GM21825 (cell line): ENCODE results near the gene UGT1A8.
"Not testable (repeated sequence)": the region's sequence is repeated elsewhere in the genome, so short reads cannot be mapped to it uniquely, and the experiment has no call there.

ENCODE experiments used
- ATAC-seq: cut with Tn5 transposase; IDR thresholded peaks from one replicate; pipeline ENCODE4 v1.9.1; 2021; ENCODE audit warnings: mild to moderate bottlenecking, moderate library complexity; ENCODE audit not compliant: unreplicated experiment

The UGT1A8 gene

DNA sequence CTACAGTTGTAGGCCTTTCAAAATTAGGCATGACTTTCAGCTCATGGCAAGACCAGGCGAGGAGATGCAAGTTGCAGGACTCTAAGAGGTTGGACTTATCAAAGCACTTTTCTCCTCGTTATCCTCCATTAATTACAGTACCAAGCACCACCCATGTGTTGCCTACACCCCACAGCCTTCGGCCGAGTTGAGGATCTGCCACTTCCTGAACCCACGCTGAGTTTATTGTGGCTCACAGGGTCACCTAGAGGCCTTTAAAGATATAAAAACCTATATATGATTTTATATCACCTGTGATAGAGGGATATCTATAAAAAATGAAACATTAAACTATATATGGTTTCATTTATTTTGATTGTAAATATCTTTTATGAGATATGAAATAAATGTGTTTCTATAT, 21.4 kb downstream of the UGT1A8 start:
- no peak for ATAC-seq

DNA sequence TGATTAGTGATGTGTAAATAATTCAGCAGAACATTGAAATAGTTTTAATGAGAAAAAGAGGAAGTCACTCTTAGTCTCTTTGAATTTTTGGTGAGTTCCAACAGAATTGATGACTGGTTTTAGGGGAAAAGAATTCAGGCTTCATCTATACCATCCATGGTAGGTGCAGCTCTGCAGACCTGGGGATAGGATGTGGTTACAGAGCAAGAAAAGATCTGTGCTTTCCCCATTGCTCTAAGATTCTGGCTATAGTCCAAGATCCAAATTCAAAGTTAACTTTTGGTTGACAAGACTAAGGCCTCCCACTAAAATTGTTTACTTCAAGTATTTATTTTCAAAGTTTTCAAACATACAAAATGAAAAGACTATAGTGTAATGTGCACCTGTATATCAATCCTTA, 22.4 kb downstream of the UGT1A8 start:
- no peak for ATAC-seq

DNA sequence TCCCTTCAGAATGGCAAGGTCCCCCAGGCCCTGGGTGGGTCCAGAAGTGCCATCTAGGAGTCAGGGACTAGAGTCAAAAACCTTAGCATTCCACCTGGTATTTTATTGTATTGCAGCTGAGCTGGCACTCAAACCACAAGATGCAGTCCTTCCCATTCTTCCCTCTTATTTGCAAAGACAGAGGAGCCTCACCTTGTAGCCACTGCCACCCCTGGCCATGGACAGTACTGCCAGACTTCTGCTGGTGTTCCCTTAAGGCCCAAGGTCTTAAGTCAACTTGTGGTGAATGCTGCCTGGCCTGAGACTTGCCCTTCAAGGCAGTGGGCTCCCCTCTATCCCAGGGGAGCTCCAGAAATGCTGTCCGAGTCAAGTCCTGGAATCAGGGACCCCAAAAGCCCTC, 25.7 kb downstream of the UGT1A8 start:
- ATAC-seq = no peak

DNA sequence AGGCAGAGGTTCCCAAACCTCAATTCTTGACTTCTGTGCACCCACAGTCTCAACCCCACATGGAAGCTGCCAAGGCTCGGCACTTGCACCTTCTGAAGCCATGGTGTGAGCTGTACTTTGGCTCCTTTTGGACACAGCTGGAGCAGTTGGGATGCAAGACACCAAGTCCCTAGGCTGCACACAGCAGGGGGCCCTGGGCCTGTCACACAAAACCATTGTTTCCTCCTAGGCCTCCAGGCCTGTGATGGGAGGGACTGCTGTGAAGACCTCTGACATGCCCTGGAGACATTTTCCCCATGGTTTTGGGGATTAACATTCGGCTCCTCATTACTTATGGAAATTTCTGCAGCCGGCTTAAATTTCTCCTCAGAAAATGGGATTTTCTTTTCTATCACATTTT, 28.6 kb downstream of the UGT1A8 start:
- ATAC-seq = not testable (repeated sequence)

DNA sequence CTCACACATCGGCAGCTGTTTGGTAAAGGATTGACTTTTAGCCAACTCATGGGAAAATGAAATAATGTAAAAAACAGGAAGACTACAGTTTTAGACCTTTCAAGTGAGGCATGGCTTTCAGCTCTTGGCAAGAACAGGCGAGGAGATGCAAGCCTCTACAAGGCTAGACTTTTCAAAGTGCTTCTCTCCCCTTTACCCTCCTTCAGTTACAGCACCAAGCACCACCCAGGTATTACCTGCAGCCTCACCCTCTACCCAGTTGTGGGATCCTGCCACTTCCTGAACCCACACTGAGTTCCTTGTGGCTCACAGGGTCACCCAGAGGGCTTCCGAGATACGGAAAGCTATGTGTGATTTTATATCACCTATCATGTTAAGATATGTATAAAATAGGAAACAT, 33.5 kb downstream of the UGT1A8 start:
- no peak for ATAC-seq

DNA sequence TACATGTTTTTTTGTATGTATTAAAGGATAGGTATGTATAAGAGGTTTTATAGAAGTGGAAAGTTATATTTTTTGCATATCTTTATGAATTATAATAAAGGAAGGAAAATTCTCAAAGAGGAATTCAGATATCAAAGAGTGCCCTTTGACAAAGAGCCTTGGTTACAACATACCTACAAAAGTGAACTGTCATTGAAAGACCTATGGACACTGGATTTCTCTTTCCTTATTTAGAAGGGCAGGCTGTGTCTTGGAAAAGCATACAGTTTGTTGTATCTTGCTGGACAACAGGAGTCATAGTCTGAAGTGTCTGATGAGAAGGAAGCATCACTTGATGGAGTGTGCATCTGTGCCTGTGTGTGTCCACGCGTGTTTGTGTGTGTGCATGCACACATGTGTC, 34.0 kb downstream of the UGT1A8 start:
- no peak for ATAC-seq

DNA sequence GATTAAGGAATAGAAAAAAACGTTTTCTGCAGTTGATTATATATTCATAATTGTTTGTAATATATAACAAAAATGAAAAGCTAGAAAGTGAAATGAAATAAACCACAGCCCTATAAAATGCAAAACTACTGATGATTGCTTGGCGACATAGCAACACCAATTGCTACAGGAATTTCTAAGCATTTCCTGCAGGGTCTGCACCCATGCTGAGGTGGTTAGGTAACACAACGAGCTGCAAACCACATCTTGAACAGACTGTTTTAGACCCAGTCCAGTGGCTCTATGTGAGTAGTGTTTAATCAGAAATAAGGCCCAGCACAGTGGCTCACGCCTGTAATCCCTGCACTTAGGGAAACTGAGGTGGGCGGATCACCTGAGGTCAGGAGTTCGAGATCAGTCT, 37.1 kb downstream of the UGT1A8 start:
- ATAC-seq = no peak

DNA sequence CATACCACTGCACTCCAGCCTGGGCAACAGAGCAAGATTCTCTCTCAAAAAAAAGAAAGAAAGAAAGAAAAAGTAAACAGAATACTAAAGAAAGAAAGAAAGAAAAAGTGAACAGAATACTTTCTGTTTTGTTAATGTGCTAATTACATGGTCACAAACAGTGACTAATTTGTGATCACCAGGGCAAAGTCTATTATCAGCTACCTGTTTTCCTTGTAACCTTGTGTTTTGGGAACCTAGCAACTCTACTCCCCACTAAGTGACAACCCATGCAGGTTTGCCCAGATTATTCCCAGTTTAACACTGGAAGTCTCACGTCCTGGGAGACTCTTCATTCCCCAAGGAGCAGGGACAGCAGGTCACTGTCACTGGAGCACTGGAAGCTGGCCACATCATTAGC, 37.6 kb downstream of the UGT1A8 start:
- ATAC-seq = no peak

DNA sequence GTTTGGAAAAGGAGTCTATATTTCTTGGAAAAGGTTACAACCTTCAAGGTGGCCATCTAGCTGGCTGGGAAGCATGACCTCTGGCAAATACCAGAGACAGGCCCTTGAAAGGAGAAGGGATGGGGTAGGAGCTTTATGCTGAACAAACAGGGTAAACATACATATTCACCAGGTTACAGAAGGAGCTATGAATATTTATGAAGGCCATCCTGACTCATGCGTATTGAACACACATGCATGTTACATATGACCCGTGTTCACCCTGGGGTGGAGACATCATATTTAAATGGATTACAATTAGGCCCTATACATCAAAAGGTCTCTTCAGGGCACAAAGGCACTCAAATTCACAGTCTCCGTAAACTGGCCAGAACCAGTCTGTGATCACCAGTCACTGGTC, 38.5 kb downstream of the UGT1A8 start:
- not testable (repeated sequence) for ATAC-seq

DNA sequence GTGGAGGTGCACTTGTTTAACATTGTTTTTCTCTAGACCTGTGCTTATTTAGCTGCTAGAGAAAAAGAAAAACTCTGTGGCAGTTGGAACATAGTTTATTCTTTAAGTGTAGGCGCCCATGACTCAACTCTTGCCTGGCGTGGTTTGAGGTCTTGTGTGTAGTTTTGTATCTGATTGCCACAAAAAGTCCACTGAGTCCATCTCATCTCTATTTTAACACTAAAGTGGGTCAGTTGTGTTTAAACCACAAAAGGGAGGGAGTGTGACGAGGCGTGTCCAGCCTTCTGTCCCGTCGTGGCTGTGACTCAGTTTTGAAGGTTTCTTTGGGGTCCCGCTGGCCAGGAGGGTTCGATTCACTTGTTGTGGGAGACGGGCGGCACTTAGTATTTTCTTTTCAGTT, 39.0 kb downstream of the UGT1A8 start:
- ATAC-seq = no peak

DNA sequence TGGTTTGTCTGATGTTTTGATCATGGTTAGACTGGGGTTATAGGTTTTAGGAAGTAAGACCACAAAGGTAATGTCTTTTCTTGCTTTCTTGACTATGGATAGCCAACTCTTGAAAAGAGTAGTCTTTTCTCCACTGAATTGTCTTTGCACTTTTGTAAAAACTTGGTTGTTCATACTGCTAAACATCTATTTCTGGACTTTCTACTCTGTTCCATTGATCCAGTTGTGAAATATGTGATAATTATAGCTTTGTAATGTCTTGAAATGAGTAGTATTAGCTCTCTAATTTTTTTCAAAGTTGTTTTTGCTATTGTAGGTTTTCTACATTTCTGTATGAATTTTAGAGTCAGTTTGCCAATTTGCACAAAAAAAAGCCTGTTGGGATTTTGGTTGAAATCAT, 41.2 kb downstream of the UGT1A8 start:
- no peak for ATAC-seq

DNA sequence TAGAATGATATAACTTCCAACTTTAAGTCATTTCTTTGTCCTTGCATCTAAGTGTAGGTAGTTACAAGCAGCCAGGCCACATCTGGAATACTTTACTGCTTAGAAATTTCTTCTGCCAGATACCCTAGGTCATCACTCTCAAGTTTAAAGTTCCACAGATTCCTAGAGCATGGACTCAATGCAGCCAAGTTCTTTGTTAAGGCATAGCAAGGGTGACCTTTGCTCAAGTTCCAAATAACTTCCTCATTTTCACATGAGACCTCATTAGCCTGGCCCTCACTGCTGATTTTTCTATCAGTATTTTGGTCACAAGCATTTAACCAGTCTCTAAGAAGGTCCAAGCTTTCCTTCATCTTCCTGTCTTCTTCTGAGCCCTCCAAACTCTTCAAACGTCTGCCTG, 46.5 kb downstream of the UGT1A8 start:
- no peak for ATAC-seq

DNA sequence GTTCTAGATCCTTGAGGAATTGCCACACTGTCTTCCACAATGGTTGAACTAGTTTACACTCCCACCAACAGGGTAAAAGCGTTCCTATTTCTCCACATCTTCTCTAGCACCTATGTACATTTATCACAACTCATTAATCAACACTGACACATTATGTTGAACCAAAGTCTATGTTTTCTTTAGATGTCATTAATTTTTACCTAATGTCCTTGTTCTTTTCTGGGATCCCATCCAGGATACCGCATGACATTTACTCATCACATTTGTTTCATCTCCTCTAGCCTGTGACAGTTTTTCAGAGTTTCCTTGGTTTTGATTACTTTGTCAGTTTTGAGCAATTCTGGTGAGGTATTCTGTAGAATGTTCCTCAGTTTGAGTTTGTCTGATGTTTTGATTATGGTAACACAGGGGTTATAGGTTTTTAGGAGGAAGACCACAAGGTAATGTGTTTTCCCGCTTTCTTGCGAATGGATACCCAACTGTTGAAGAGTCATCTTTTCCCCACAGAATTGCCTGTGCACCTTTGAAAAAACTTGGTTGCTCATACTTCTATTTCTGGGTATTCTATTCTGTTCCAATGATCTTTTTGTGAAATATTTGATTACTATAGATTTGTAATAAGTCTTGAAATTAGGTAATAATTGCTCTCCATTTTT, 51.3 kb downstream of the UGT1A8 start:
- no peak for ATAC-seq

DNA sequence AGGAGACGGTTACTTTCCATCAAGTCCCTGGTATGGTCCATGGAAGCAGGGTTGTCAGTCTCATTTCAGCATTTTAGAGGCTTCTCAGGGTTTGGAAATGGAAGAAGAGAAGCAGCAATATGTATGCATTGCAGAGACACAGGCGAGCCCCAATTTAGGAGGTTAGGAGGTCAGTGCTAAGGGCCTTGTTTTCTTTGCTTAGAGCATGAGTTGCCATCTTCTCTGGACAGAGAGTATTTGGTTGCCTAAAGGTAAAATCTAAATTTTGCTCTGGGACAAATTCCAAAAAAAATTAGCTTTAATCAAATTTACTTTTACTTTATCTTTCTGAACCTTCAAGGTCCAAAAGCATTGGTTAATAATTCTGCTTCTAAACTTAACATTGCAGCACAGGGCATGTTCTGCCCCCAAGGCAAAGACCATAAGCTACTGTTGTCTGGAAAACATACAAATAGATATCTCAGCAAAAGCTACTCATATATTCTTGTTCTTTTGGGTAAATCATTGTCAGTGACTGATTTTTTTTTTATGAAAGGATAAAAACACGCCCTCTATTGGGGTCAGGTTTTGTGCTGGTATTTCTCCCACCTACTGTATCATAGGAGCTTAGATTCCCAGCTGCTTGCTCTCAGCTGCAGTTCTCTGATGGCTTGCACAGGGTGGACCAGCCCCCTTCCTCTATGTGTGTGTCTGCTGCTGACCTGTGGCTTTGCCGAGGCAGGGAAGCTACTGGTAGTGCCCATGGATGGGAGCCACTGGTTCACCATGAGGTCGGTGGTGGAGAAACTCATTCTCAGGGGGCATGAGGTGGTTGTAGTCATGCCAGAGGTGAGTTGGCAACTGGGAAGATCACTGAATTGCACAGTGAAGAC, 54.1 kb downstream of the UGT1A8 start, which contains the start of gene UGT1A9:
TSS of gene UGT1A9 (plus strand) at position 609 of the 872 bp plus-strand sequence. CDS start at position 646, 37 bp downstream.
- no peak for ATAC-seq

DNA sequence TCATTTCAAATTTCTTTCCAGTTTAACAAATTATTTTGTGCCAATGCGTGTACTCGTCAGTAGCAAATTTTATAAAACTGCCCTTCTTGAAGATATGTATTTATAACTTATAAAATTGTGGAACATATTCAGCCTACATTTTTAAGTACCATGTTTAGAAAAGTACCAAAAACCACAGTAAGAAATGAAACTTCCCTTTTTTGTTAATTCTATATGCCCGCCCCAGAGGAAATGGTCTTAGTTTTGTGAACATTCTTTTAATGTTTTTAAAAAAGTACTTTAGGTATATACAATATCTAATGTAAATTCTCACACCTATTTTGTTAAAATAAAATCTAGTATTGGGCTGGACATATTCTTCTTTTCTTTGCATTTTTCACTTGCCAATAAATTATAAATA, 55.5 kb downstream of the UGT1A8 start:
- ATAC-seq = no peak

DNA sequence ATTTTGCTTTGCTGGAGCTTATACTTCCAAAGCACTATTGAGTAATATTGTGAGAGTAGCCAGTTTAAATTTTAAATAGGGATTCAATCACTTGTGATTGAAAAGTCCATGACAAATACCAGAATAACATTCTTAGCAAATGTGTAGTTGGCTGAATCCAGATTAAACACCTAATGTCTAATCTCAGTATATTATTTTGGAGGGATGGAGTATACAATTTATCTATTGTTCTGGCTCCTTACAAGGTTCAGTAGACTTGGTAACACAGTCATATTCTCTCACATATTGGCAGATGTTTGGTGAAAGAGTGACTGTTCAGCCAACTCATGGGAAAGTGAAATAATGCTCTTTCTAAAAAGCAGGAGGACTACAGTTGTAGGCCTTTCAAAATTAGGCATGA, 56.5 kb downstream of the UGT1A8 start:
- no peak for ATAC-seq

DNA sequence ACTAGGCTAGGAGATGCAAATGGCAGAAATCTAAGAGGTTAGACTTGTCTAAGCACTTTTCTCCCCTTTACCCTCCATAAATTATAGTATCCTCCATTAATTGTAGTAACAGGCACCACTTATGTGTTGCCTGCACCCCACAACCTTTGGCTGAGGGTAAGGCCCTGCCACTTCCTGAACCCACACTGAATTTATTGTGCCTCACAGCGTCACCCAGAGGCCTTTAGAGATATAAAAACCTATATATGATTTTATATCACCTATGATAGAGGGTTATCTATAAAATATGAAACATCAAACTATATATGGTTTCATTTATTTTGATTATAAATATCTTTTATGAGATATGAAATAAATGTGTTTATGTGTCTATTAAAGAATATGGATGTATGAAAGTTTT, 56.9 kb downstream of the UGT1A8 start:
- ATAC-seq = no peak

DNA sequence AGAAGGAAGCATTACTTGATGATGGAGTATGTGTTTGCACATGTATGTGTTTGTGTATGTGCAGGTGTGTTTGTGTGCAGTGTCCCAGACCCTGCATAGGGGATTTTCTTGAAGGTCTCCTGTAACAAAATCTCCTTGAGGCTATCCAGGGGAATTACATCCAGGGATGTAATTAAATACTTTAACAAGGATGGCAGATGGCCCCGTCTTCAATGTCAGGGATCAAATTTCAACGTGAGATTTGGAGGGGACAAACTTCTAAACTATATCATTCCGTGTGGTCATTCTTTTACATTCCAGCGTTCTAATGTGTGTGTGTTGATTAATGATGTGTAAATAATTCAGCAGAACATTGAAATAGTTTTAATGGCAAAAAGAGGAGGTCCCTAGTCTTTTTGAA, 57.6 kb downstream of the UGT1A8 start:
- no peak for ATAC-seq

DNA sequence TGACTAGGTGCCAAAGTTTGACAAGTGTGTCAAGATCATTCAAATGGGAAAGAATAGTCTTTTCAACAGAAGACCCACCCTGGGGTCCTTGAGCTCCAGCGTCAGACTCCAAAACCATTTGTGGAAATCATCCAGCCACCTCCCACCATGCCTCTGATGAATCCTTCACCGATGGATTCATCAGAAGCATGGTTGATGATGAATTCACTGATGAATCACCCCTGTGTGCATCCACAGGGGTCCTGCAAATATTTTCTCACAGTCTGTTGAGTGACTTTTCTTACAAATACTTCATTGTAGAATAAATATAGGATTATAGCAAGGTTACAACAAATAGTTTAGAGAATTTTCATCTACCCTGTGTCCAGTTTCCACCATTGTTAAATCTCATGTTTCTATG, 58.6 kb downstream of the UGT1A8 start:
- no peak for ATAC-seq

DNA sequence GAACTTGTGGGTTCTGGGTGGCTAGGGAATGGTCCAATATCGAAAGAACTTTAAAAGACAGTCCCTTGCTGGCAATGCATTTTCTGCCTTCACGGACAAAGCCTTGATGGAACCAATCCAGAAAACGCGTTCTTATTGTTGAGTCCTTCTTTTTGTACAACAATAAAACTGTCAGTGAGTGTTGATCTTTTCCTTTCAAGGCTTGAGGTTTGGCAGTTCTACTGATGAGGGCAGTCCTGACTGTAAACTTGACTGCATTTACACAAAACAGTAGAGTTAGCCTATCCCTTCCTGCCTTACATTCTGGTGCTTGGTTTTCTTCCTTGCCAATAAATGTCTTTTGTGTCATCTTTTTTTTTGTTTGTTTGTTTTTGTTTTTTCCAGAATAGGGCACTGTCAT, 61.8 kb downstream of the UGT1A8 start:
- no peak for ATAC-seq

DNA sequence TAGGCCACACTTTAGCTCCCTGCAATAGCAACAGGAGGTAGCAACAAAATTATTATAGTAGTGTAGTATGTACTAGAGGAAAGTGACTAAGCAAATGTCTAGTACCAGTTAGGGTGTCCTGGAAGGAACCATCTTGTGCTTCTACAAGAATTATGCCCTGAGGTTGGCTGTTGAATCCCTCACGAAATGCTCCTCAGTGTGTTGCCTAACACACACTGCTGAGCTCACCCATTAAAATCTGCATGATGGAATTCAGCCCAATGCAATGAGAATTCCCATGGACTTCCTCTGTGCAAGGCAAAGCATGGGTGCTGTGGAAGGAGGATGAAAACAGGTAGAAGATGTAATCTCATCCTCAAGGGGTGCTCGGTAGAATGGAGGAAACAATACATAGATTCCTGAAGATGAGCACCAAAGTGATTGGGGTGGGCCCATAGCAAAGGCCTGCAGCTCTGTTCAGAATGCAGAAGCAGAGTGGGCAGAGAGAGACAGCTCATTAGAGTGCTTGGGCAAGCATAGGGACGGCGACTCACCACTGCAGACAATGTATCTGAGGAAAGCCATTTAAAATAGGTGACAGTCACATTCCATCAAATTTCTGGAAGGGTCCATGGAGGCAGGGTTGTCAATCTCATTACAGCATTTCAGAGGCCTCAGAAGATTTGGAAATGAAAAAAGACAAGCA, 63.1 kb downstream of the UGT1A8 start:
- no peak for ATAC-seq
